Measurements from ENCODE around the gene CSTB. TPM values are rescaled to one million over a fixed set of nuclear protein-coding genes. Genes with fewer than 3 reads are reported as not detected.
A peak's percentile ranks its signal among the peaks of the same experiment; 100 is the strongest.

CSTB gene
- total RNA-seq, 1 donor from 2014 or later = 55.8 TPM

GRCh38 chr21:43728467-43729390 is 47.4 kb downstream of the CSTB start:
- Mint-ChIP-seq H3K4me1 (ENCODE audit: low read depth) (peaks cover 43% of the 10 kb centered on the region), H3K9me3 (no peaks in the 10 kb centered on the region), H3K27ac (peak overlapping the region; percentile 81), H3K27me3 (ENCODE audit: low read depth) (no peaks in the 10 kb centered on the region), H3K4me3 (ENCODE audit: low read depth) (peak overlapping the region; percentile 74), H3K36me3 (ENCODE audit: low read depth) (peaks cover 22% of the 10 kb centered on the region)
- peak; percentile 71 for DNase-seq (ENCODE audit: low spot score)
- intact Hi-C loops (cut with micrococcal nuclease) = loop anchor here (1.0 kb wide), 1 partner anchor 9 kb away; the partner anchor contains the start of gene PDXK

DNA sequence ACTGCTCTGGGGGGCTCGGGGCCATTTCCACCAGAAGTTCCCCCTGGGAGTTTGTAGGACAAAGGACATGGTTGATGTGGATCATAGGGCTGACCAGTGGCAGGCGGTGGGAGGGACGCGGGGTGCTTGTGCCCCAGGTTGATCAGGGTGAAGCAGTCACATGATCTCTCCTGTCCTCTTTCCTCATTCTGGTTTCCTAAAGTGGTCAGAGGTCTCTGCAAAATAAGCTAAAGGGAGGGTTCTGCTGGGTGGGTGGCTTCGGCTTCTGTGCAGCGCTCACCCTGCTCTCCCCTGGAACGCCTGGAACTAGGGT is 48.0 kb downstream of the CSTB start:
- no peaks in the 10 kb centered on the region for H3K27me3 Mint-ChIP-seq (ENCODE audit: low read depth)
- H3K36me3 Mint-ChIP-seq (ENCODE audit: low read depth) = peaks cover 26% of the 10 kb centered on the region
- H3K4me3 Mint-ChIP-seq (ENCODE audit: low read depth) = peak overlapping the region; percentile 74
- intact Hi-C loops (cut with micrococcal nuclease) = loop anchor here (1.0 kb wide), 1 partner anchor 9 kb away; the partner anchor contains the start of gene PDXK
- peaks cover 39% of the 10 kb centered on the region for H3K4me1 Mint-ChIP-seq (ENCODE audit: low read depth)
- no peak for DNase-seq (ENCODE audit: low spot score)
- peak overlapping the region; percentile 81 for H3K27ac Mint-ChIP-seq
- no peaks in the 10 kb centered on the region for H3K9me3 Mint-ChIP-seq

DNA sequence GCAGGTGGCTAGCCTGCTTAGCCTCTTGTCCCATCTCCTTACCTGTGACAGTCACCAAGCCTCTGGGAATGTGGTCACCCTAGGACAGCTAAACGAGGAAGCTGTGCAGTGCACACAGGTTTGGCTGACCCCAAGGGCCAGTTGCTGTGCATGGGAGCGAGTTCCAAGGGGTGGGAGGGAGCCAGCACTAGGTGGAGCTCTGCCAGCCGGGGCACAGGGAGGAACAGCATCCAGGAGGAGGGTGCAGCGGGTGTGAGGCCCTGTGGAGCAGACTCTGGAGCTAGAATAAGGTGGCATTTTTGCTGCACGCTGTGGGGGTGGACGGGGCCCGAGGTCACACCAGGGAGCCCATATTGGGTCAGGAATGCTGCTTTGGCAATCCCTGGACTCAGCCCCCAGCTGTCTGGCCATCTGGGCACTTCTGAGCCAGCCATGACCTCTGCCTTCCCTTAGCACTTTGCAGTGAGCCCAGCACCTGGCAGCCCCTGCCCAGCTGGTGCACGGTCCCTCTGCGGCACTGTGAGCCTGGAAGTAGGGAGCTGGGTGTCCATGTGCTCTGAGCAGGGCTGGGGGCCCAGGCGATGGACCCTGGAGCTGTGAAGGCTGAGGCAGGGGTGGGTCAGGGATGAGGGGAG is 48.5 kb downstream of the CSTB start:
- H3K4me1 Mint-ChIP-seq (ENCODE audit: low read depth) = peaks cover 40% of the 10 kb centered on the region
- no peaks in the 10 kb centered on the region for H3K27me3 Mint-ChIP-seq (ENCODE audit: low read depth)
- peak overlapping the region; percentile 6 for H3K27ac Mint-ChIP-seq
- peaks cover 26% of the 10 kb centered on the region for H3K36me3 Mint-ChIP-seq (ENCODE audit: low read depth)
- H3K9me3 Mint-ChIP-seq = no peaks in the 10 kb centered on the region
- intact Hi-C loops (cut with micrococcal nuclease) = loop anchor here (1.0 kb wide), 1 partner anchor 8 kb away; the partner anchor contains the start of gene PDXK
- no peak for DNase-seq (ENCODE audit: low spot score)
- peak overlapping the region; percentile 74 for H3K4me3 Mint-ChIP-seq (ENCODE audit: low read depth)

DNA sequence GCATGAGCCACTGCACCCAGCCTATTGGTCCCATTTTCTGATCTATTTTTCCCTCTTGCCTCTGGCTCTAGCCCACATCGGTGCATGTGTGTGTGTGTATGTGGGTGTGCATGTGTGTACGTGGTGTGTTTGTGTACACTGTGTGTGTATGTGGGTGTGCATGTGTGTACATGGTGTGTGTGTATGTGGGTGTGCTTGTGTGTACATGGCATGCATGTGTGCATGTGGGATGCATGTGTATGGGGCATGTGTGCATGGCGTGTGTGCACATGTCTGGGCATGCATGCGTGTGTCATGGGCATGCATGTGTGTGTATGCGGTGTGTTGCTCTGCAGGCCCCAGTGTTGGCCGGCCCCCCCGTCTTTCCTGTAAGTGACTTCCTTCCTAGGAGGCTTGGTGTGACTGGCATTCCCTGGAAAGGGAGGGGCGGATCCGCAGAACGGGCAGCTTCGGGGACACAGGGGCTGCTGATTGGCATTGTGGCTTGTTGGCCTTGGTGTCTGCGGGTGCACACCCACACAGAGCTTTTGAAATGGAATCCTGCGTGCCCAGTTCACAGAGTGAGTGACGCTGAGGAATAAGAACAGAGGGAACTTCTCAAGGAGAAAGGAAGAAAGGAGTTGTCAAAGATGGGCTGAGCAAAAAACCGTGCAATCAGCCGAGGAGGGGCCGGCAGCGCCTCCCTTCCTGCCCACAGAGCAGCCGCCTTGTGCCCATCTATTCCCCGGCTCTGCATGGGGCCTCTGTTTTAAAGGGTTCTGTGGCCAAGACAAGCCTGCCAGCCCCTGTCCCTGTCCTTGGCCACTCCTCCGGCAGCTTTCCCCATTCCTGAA is 49.2 kb downstream of the CSTB start:
- peaks cover 45% of the 10 kb centered on the region for H3K4me1 Mint-ChIP-seq (ENCODE audit: low read depth)
- H3K4me3 Mint-ChIP-seq (ENCODE audit: low read depth) = peak overlapping the region; percentile 58
- no peaks in the 10 kb centered on the region for H3K9me3 Mint-ChIP-seq
- DNase-seq (ENCODE audit: low spot score) = no peak
- H3K36me3 Mint-ChIP-seq (ENCODE audit: low read depth) = peaks cover 26% of the 10 kb centered on the region
- intact Hi-C loops (cut with micrococcal nuclease) = no loop called here
- H3K27me3 Mint-ChIP-seq (ENCODE audit: low read depth) = no peaks in the 10 kb centered on the region
- no peak overlapping the region for H3K27ac Mint-ChIP-seq

Other genes with a start within 250 kb of the CSTB start
- 0.97 and 1.1 TPM in 2 replicates for gene HSF2BP, start 116.8 kb downstream of the CSTB start, total RNA-seq
- gene RRP1B, start 116.7 kb downstream of the CSTB start, total RNA-seq = 63.5 and 66.2 TPM in 2 replicates
- gene PDXK, start 57.2 kb downstream of the CSTB start, total RNA-seq = 124 and 136 TPM in 2 replicates
- 67.1 and 71.7 TPM in 2 replicates for gene RRP1, start 13.3 kb upstream of the CSTB start, total RNA-seq
- 126 and 134 TPM in 2 replicates for gene AGPAT3, start 88.9 kb upstream of the CSTB start, total RNA-seq
- 67.3 and 69.9 TPM in 2 replicates for gene TRAPPC10, start 236.0 kb upstream of the CSTB start, total RNA-seq

All from activated T-helper 2 cell treated with anti-CD3 and anti-CD28 coated beads, Interferon-gamma antibody, Interleukin-2, Interleukin-4, amounts not matched to agents 10 μg/mL and 5 μg/mL and 100 μg/mL, durations not matched to agents 14 hours and 24 hours and 36 hours (primary cell).